ENCODE data around the gene CD22.
"Not testable (repeated sequence)": the region's sequence is repeated elsewhere in the genome, so short reads cannot be mapped to it uniquely, and the experiment has no call there.

Gene CD22

DNA sequence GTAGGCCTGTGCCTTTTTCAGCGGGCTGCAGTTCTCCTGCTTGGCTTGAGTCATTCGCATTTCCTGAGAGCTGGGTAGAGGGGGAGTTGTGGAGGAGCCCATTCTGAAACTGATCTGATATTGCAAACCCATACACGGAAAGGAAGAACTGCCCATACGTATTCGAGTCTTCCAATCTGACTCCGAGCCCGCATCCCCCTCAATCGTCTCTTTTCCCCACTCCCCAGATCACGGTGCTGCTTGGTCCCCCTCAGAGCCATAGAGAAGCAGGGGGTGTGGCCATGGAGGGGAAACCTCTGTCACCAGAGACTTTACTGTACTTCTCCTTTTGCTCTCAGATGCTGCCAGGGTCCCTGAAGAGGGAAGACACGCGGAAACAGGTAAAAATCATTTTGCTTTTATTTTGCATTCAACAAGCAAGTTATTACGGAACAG lies at the start of gene CD22:
CD22 (plus strand) TSS at position 337 of the 435 bp plus-strand sequence. CDS start 2,854 bp downstream, outside the sequence.
- DNase-seq, result no peak

DNA sequence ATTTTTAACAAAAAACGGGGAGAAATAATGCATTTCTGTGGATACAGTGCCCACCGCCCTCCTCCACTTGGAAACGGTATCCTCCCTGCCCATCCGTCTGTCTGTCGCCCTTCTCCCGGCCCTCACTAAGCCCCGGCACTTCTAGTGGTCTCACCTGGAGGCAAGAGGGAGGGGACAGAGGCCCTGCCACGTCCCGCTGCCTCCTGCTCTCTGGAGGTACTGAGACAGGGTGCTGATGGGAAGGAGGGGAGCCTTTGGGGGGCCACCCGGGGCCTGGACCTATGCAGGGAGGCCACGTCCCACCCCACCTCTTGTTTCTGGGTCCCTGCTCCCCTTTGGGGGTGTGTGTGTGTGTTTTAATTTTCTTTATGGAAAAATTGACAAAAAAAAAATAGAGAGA lies 49.6 kb upstream of the CD22 start:
- no peak for DNase-seq

DNA sequence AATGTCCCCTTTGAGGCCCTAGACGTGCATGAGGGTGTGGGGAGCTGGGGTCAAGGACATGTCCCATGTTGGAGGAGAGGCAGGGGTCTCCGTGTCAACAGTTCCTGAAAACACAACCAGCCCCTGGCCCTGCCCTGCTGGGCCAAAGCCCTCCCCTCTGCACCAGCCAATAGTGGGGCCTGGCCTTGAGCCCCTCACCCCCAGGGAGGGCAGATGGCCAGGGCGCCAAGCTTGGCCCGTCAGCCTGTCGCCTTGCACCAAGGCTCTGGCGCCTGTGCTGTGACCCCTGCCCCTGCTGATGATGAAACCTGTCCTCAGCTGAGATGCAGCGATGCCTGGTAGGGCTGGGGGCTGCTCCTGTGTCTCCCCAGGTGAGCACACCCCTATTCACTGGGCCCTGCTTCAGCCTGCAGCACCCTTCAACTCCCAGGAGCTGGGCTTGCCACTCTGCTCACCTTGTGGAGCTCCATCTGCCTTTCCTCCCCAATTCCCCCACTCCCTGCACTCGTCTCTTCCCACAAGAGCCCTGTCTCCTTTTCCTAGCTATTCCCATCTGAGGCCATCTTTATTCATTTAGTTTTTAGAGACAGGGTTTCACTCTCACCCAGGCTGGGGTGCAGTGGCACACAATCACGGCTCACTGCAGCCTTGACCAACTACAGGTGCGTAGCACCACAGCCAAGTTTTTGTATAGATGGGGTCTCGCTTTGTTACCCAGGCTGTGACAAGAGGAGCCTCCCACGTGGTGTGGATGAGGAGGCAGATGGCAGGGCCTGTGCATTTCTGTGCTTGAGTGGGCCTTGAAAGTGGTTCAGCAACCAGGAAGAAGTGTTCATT lies 48.8 kb upstream of the CD22 start:
- no peak for DNase-seq

DNA sequence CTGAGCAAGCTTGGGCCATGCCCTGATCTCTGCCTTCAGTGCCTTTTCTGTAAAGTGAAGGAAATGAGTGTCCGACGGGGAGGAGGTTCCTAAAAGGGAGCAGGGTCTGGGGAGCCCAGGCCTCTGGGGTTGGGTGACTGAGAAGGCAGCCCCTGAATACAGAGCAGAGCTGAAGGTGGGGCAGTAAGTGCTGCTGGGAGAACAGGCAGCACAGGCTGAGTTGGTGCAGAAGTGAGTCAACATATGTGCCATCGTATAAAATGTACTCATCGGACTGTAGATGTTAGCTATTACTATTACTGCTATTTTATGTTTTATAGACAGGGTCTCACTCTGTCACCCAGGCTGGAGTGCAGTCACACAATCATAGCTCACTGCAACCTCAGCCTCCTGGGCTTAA lies 47.7 kb upstream of the CD22 start:
- DNase-seq, result no peak

DNA sequence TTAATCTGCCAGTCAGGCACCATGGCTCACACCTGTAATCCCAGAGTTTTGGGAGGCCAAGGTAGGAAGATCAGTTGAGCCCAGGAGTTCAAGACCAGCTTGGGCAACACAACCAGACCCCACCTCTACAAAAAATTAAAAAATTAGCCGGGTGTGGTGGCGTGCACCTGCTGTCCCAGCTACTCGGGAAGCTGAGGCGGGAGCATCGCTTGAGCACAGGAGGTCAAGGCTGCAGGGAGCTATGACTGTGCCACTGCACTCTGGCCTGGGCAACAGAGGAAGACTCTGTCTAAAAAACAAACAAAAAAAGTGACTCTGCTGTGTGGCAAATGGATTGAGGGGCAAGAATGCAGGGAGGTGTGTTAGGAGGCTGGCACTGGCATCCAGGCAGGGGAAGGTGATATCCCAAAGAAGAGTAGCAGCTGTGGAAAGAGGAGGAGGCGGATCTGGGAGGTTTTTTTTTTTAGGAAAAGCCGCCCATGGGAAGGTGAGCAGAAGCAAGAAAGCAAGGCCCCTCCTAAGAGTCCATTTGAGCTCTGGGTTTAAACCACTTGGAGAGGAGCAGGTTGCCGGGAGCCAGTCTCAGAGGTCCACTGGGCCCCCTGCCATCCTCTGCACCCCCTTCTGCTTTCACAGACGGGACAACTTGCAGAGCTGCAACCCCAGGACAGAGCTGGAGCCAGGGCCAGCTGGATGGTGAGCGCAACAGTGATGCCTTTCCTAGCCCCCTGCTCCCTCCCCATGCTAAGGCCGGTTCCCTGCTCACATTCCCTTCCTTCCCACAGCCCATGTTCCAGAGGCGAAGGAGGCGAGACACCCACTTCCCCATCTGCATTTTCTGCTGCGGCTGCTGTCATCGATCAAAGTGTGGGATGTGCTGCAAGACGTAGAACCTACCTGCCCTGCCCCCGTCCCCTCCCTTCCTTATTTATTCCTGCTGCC lies 44.6 kb upstream of the CD22 start:
- DNase-seq, result no peak

DNA sequence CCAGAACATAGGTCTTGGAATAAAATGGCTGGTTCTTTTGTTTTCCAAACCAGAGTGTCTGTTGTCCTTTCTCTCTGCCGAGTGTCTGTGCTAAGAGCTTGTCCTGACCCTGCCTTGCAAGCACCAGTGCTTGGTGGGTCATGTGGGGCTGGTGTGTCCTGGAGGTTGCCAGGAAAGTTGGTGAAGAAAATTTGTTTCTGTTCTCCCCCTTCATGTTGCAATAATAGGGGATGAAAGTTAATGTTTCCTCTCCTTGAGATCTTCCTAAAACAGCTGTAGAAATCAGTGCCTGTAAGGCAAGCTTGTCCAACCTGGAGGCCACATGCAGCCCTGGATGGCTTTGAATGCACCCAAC lies 43.9 kb upstream of the CD22 start:
- DNase-seq, result no peak

DNA sequence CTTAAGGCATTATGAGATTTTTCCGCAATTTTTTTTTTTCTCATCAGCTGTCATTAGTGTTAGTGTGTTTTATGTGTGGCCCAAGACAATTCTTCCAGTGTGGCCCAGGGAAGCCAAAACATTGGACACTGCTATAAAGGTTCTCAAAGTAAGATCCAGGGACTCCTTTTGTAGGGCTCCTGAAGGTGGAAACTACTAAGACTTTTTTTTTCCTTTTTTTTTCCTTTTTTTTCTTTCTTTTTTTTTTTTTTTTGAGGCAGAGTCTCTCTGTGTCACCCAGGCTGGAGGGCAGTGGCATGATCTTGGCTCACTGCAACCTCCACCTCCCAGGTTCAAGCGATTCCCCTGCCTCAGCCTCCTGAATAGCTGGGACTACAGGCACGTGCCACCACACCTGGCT lies 43.5 kb upstream of the CD22 start:
- not testable (repeated sequence) for DNase-seq

DNA sequence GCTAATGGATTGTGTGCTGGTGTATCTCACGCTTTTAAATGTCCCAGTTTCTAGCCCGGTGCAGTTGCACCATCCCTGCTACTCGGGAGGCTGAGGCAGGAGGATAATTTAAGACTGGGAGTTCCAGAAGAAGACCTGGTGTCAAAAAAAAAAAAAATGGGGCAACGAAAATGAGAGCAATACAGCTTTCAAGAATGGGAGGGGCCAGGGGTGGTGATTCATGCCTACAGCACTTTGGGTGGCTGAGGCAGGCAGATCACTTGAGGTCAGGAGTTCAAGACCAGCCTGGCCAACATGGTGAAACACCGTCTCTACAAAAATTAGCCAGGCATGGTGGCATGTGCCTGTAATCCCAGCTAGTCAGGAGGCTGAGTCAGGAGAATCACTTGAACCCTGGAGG lies 42.9 kb upstream of the CD22 start:
- not testable (repeated sequence) for DNase-seq

DNA sequence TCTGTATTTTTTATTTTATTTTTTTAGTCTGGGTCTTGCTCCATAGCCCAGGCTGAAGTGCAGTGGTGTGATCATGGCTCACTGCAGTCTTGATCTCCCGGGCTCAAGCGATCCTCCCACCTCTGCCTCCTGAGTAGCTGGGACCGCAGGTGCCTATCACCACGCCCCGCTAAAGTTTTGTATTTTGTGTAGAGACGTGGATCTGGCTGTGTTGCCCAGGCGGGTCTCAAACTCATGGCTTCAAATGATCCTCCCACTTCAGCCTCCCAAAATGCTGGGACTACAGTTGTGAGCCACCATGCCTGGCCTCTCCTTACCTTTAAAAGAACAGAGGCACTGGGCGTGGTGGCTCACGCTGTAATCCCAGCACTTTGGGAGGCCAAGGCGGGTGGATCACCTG lies 41.3 kb upstream of the CD22 start:
- no peak for DNase-seq

DNA sequence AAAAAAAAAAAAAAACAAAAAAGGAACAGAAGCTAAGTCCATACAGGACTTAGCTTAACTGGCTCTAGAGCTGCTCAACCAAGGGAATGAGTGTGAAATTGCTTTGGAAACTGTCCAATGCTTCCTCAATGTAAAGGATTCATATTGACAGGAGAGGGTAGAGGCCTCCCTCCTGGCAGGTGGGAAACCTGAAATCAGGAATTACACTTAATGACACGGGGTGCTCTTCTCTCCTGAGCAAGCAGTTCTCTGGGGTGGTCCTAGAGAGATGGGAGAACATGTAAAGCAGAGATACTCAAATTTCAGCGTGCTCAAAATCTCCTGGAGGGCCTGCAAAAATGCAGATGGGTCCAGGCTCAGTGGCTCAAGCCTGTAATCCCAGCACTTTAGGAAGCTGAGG lies 40.7 kb upstream of the CD22 start:
- DNase-seq, result no peak

DNA sequence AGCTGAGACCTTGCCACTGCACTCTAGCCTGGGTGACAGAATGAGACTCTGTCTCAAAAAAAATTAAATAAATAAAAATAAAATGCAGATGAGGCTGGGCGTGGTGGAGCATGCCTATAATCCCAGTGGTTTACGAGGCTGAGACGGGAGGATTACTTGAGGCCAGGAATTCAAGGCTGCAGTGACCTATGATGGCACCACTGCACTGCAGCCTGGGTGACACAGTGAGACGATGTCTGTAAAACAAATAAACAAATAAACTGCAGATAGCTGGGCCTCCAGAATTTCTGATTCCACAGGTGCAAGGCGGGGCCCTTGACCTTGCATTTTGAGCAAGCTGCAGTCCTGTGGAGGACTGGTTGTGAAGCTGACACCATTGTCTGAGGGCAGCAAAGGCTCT lies 40.1 kb upstream of the CD22 start:
- no peak for DNase-seq

DNA sequence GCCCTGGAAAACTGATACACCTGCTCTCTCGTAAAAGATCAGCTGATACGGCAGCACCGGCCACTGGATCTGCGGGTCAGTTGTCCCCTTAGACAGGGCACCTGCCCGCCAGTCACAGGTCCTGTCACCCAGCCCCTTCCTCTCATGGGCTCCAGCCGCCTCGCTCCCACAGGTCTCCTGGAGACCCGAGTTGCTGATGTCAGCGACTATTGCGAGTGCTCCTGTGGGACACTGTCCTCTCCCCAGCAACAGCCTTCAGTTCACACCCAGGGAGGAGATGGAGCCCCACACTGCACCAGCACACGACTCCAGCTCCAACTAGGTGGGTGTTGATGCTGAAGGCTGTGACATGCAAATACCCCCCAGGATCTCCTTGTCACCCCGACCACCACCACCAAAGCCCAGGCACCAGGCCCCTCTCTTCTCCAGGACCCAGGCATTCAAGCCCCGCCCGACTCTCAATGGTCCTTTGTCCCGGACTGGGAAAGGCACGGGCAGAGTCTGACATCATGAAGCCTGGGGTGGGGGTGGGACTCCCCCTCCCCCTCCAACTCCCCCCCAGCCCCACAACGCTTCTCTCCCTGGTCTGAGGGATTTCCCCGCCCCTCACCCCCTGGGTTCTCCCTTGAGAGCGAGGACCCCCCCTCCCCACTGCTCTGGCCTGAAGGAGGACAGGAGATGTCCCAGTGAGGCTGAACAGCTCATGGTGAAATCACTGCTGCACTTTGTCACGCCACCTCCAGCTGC lies 38.4 kb upstream of the CD22 start:
- DNase-seq, result no peak

DNA sequence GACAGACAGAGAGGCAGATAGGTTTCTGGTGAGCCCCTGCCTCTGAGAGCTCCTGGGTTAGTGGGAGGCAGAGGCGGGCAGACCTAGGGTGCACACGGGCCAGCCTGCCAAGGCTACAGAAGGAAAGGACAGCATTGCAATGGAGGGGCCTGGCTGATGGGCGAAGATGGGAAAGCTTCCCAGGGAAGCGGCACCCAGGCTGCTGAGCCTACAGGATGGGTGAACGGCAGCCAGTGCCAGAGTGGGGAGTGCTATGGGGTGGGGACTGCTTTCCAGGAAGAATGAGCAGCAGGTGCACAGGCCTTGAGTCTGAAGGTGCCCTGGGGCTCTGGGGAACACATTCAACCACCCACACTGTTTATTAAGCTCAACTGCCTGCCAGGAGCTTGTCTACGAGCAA lies 37.7 kb upstream of the CD22 start:
- no peak for DNase-seq

DNA sequence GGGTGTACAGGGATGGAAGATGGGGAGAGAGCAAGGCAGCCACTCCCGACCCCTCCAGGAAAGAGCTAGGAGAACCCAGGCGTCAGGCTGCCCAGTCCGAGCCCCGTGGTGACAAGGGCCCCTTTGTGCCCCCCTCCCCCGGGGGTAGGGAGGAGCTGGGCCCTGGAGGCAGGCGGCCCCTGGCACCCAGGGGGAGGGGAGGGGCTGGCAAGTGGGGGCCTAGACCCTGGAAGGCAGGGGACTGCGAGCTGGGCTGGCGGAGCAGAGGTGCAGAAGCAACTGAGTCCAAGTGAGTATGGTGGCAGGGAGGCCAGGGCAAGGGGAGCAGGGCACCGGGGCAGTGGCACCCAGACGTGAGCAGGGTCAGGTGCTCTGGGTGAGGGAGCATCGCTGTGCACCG lies 37.1 kb upstream of the CD22 start, which contains the start of gene MAG:
MAG (plus strand) TSS at position 246 of the 400 bp plus-strand sequence. CDS start 3,248 bp downstream, outside the sequence.
- DNase-seq, result no peak

DNA sequence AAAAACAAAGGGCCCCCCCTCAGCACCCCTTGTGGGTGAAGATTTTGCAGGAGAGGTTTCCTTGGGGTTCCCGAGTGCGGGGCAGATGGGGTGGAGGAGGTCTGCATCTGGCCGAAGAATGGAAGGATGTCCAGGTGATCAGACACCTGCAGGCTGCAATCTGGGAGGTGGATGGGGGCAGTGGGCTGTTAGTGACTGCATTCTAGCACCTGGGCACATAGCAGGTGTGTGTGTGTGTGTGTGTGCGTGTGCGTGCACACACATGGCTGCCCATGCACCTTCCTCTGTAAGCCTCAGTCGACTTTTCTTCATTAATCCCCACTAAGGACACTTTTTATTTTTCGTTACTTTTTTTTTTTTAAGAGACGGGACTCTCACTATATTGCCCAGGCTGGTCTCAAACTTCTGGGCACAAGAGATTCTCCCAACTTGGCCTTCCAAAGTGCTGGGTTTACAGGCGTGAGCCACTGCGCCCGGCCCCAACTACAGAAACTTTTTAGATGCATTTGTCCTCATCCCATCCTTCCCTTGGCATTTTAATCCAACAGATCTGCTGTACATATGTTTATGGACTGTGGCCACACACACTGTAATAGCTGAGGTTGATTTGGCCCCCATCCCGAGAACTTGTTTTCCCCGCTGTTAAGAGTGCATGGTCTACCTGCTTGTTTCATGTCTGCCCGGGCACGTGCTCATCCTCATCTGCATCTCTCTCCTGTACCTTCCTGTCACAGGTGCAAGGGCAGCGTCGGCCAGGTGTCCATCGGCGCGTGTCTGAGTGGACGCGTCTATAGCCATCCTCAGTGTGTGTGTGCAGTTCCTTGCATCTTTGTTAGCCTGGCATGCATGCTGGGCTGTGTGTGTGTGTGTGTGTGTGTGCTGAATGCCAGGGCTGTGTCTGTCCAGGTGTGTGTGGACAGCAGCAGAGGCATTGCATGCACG lies 36.3 kb upstream of the CD22 start:
- no peak for DNase-seq

DNA sequence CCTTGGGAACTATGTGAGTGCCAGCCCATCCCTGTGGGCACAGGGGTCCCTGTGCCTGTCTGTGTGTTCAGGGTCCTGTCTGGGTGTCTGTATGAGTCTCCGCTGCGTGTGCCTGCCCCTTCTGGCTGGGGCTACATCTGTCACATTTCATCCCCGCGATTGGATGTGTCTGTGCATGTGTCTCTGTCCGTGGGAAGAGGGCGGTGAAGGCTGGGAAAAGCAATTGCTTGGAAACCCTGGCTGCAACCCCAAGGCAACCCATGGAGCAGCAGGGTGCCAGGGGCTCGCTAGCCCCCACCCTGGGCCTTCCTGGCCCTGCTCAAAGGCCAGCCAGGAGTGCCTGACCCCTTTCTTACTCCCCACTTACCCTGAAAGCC lies 35.6 kb upstream of the CD22 start:
- no peak for DNase-seq

DNA sequence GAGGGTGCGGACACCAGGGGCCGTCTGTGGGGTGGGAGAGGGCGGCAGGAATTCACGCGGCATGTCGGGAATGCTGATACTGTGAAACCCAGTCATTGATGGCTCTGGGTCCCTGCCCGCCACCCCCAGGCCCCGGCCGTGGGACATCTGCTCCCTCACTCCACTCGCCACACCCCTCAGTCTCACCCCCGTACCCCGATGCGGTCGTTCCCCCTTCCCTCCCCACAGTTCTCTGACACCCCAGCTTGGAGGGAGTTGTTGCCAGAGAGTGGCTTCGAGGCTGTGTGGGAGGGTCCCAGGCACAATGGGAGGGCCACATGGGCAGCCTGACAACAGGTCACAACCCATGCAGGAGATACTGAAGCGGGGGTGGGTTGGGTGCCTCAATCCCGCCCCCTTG lies 35.2 kb upstream of the CD22 start:
- no peak for DNase-seq

DNA sequence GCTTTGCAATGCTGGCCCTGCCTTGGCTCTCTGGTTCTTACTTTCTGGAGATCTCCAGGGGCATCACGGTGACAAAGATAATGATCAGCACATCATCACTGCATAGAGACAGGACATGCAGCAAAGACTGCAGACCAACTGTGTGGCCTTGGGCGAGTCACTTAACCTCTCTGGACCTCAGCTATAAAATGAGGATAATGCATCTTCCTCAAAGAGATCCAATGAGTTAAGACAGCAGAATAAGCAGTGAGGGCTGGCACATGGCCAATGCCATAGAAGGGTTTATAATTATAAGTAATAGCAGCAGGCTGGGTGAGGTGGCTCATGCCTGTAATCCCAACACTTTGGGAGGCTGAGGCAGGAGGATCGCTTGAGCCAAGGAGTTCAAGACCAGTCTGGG lies 34.7 kb upstream of the CD22 start:
- DNase-seq, result no peak

DNA sequence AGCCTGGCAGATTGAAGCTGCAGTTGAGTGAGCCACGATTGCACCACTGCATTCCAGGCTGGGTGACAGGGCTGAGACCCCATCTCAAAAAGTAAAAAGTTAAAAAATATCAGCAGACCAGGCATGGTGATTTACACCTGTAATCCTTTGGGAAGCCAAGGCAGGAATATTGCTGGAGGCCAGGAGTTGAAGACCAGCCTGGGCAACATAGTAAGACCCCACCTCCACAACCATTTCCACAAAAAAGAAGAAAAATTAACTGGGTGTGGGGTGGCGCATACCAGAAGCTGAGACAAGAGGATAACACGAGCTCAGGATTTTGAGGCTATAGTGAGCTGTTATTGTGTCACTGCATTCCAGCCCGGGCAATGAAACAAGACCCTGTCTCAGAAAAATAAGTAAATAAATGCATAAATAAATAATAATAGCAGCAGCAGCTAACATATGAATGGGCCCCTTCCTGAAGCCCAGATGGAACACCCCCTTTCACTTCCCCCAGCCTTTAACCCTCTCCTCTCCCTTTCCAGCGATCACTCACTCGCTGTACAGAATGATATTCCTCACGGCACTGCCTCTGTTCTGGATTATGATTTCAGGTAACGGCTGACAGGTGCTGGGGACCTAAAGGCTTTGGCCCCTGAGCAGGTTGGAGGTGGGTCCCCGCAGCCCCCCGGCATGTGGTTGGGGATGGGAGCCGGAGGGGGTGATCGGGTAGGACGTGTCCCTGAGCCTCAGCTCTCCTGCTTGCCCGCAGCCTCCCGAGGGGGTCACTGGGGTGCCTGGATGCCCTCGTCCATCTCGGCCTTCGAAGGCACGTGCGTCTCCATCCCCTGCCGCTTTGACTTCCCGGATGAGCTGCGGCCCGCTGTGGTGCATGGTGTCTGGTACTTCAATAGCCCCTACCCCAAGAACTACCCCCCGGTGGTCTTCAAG lies 33.9 kb upstream of the CD22 start:
- no peak for DNase-seq

DNA sequence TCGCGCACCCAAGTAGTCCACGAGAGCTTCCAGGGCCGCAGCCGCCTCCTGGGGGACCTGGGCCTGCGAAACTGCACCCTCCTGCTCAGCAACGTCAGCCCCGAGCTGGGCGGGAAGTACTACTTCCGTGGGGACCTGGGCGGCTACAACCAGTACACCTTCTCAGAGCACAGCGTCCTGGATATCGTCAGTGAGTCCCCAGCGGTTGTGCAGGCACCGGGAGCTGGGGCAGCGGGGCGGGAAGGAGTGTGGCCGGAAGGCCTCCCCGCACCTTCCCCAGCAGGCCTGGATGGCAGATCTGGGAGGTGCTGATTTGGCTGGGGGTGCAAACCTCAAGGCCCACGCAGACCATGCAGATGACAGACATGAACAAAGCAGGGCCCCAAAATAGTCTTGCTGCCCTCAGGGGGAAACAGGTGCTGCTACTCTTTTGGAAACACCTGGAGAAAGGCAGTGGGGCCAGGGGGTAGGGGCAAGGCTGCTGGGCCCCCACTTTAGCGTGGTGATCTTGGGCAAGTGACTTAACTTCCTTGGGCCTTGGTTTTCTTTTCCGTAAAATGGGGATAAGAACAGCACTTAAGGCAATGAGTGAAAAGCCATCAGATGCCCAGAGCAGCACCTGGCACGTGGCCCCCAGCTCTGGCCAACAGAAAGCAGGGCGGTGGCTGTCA lies 33.1 kb upstream of the CD22 start:
- DNase-seq, result no peak

Data from hematopoietic multipotent progenitor cell treated with erythropoietin and hydrocortisone succinate and interleukin-3 and kit ligand, for 8 days (in vitro differentiated cells).